HG03095 (cell line): ENCODE results near the gene YWHAG.
A peak's percentile ranks its signal among the peaks of the same experiment; 100 is the strongest.
"Not testable (repeated sequence)": the region's sequence is repeated elsewhere in the genome, so short reads cannot be mapped to it uniquely, and the experiment has no call there.

Source experiments
- ATAC-seq: cut with Tn5 transposase; IDR thresholded peaks from one replicate; pipeline ENCODE4 v1.9.1; 2021; ENCODE audit warnings: moderate library complexity; ENCODE audit not compliant: unreplicated experiment

Gene YWHAG

GRCh38 chr7:76325811-76326210 lies 33.0 kb downstream of the YWHAG start:
- no peak for ATAC-seq

- no peak for ATAC-seq
These were observed 33.7 kb downstream of the YWHAG start for GRCh38 chr7:76325092-76325491.

- ATAC-seq = peak; percentile 42
These were observed 40.1 kb downstream of the YWHAG start for GRCh38 chr7:76318488-76319353.

- ATAC-seq = peak; percentile 87
These were observed 40.9 kb downstream of the YWHAG start for GRCh38 chr7:76317782-76318487.

- ATAC-seq = no peak
These were observed 41.6 kb downstream of the YWHAG start for GRCh38 chr7:76316984-76317781.

- no peak for ATAC-seq
These were observed 43.4 kb downstream of the YWHAG start for GRCh38 chr7:76315364-76315763.

GRCh38 chr7:76314740-76315139 lies 44.1 kb downstream of the YWHAG start:
- not testable (repeated sequence) for ATAC-seq

GRCh38 chr7:76314042-76314721 lies 44.6 kb downstream of the YWHAG start:
- ATAC-seq = peak; percentile 37

GRCh38 chr7:76311838-76312237 lies 47.0 kb downstream of the YWHAG start:
- not testable (repeated sequence) for ATAC-seq

- no peak for ATAC-seq
These were observed 48.5 kb downstream of the YWHAG start for GRCh38 chr7:76310102-76310957.

- not testable (repeated sequence) for ATAC-seq
These were observed 49.3 kb downstream of the YWHAG start for GRCh38 chr7:76309341-76310101.

- ATAC-seq = not testable (repeated sequence)
These were observed 49.9 kb downstream of the YWHAG start for GRCh38 chr7:76308874-76309273.

- ATAC-seq = no peak
These were observed 53.9 kb downstream of the YWHAG start for GRCh38 chr7:76304888-76305375.

- ATAC-seq = peak; percentile 38
These were observed 55.3 kb downstream of the YWHAG start for GRCh38 chr7:76303202-76304147.

GRCh38 chr7:76302347-76303201 lies 56.2 kb downstream of the YWHAG start, which contains the start of gene HSPB1:
Gene HSPB1, plus strand, starts transcription at chr7:76302673. Its CDS starts 40 bp downstream, at chr7:76302713.
- peak; percentile 56 for ATAC-seq

GRCh38 chr7:76301000-76301399 lies 57.8 kb downstream of the YWHAG start:
- no peak for ATAC-seq
